Stimulated activated effector memory CD8-positive, alpha-beta T cell treated with anti-CD3 and anti-CD28 coated beads, Interleukin-12 subunit alpha, Interleukin-12 subunit beta, amount 100 ng/mL, for 72 hours (primary cell): Measurements from ENCODE around the gene COL21A1.

Source experiments
- ATAC-seq: fragments of 150-1000 bp; cut with Tn5 transposase; 2 replicates; pipeline ENCODE4 v1.10.0; 2021
- DNase-seq, 2 donors: peaks; one replicate each; pipeline ENCODE4 v3.0.0; 2021 to 2022; ENCODE audit warnings: low spot score in 2 of 2
- H3K27ac Mint-ChIP-seq: one replicate; pipeline ENCODE4 v1.8.0; 2022; ENCODE audit warnings: mild to moderate bottlenecking, mixed read lengths
- H3K36me3 Mint-ChIP-seq: one replicate; pipeline ENCODE4 v1.8.0; 2022; ENCODE audit warnings: mild to moderate bottlenecking, mixed read lengths
- H3K4me1 Mint-ChIP-seq: one replicate; pipeline ENCODE4 v1.8.0; 2022; ENCODE audit warnings: mixed read lengths
- H3K4me3 Mint-ChIP-seq: one replicate; pipeline ENCODE4 v1.8.0; 2022; ENCODE audit warnings: mild to moderate bottlenecking, mixed read lengths
- H3K9me3 Mint-ChIP-seq: one replicate; pipeline ENCODE4 v1.8.0; 2022; ENCODE audit warnings: mixed read lengths

The COL21A1 gene

GRCh38 chr6:56172144-56172543 lies 75.2 kb downstream of the COL21A1 start:
- no peak for ATAC-seq
- Mint-ChIP-seq H3K36me3 (no peaks in the 10 kb centered on the region), H3K27ac (no peak overlapping the region), H3K9me3 (peaks cover 45% of the 10 kb centered on the region), H3K4me3 (no peak overlapping the region), H3K4me1 (no peaks in the 10 kb centered on the region)
- DNase-seq, result no peak

- Mint-ChIP-seq H3K4me1 (no peaks in the 10 kb centered on the region), H3K9me3 (peaks cover 37% of the 10 kb centered on the region), H3K36me3 (no peaks in the 10 kb centered on the region), H3K27ac (no peak overlapping the region), H3K4me3 (no peak overlapping the region)
- ATAC-seq (no peak), DNase-seq (no peak)
These were observed 78.0 kb downstream of the COL21A1 start for GRCh38 chr6:56169366-56169765.

- H3K9me3 Mint-ChIP-seq, result peaks cover 29% of the 10 kb centered on the region
- H3K36me3 Mint-ChIP-seq, result no peaks in the 10 kb centered on the region
- H3K27ac Mint-ChIP-seq, result no peak overlapping the region
- ATAC-seq (no peak), DNase-seq (no peak)
- no peaks in the 10 kb centered on the region for H3K4me1 Mint-ChIP-seq
- no peak overlapping the region for H3K4me3 Mint-ChIP-seq
These were observed 78.8 kb downstream of the COL21A1 start for GRCh38 chr6:56168596-56168995.

GRCh38 chr6:56162081-56162480 lies 85.3 kb downstream of the COL21A1 start:
- H3K4me3 Mint-ChIP-seq, result no peak overlapping the region
- H3K27ac Mint-ChIP-seq, result no peak overlapping the region
- ATAC-seq, result no peak
- peaks cover 10% of the 10 kb centered on the region for H3K9me3 Mint-ChIP-seq
- H3K4me1 Mint-ChIP-seq, result no peaks in the 10 kb centered on the region
- H3K36me3 Mint-ChIP-seq, result no peaks in the 10 kb centered on the region
- no peak for DNase-seq

- no peak overlapping the region for H3K4me3 Mint-ChIP-seq
- no peaks in the 10 kb centered on the region for H3K4me1 Mint-ChIP-seq
- no peak for ATAC-seq
- no peak for DNase-seq
- no peak overlapping the region for H3K27ac Mint-ChIP-seq
- peaks cover 10% of the 10 kb centered on the region for H3K9me3 Mint-ChIP-seq
- no peaks in the 10 kb centered on the region for H3K36me3 Mint-ChIP-seq
These were observed 86.9 kb downstream of the COL21A1 start for GRCh38 chr6:56160489-56160888.

GRCh38 chr6:56158571-56158970 lies 88.8 kb downstream of the COL21A1 start:
- H3K9me3 Mint-ChIP-seq, result peaks cover 16% of the 10 kb centered on the region
- DNase-seq (no peak), ATAC-seq (no peak)
- H3K4me1 Mint-ChIP-seq, result no peaks in the 10 kb centered on the region
- no peaks in the 10 kb centered on the region for H3K36me3 Mint-ChIP-seq
- no peak overlapping the region for H3K27ac Mint-ChIP-seq
- H3K4me3 Mint-ChIP-seq, result no peak overlapping the region

- Mint-ChIP-seq H3K9me3 (peaks cover 15% of the 10 kb centered on the region), H3K27ac (no peak overlapping the region), H3K4me3 (no peak overlapping the region), H3K4me1 (no peaks in the 10 kb centered on the region), H3K36me3 (no peaks in the 10 kb centered on the region)
- DNase-seq (no peak), ATAC-seq (no peak)
These were observed 90.7 kb downstream of the COL21A1 start for GRCh38 chr6:56156643-56157042.

- Mint-ChIP-seq H3K27ac (no peak overlapping the region), H3K4me1 (no peaks in the 10 kb centered on the region), H3K4me3 (no peak overlapping the region), H3K9me3 (peaks cover 13% of the 10 kb centered on the region), H3K36me3 (no peaks in the 10 kb centered on the region)
- ATAC-seq (no peak), DNase-seq (no peak)
These were observed 91.7 kb downstream of the COL21A1 start for GRCh38 chr6:56155634-56156141.

- ATAC-seq (no peak), DNase-seq (no peak)
- H3K9me3 Mint-ChIP-seq, result peaks cover 19% of the 10 kb centered on the region
- no peaks in the 10 kb centered on the region for H3K36me3 Mint-ChIP-seq
- H3K27ac Mint-ChIP-seq, result no peak overlapping the region
- H3K4me3 Mint-ChIP-seq, result no peak overlapping the region
- no peaks in the 10 kb centered on the region for H3K4me1 Mint-ChIP-seq
These were observed 93.3 kb downstream of the COL21A1 start for GRCh38 chr6:56154076-56154475.

GRCh38 chr6:56152611-56153010 lies 94.8 kb downstream of the COL21A1 start:
- H3K4me3 Mint-ChIP-seq, result no peak overlapping the region
- DNase-seq (no peak), ATAC-seq (no peak)
- H3K9me3 Mint-ChIP-seq, result peaks cover 26% of the 10 kb centered on the region
- H3K27ac Mint-ChIP-seq, result no peak overlapping the region
- H3K36me3 Mint-ChIP-seq, result no peaks in the 10 kb centered on the region
- H3K4me1 Mint-ChIP-seq, result no peaks in the 10 kb centered on the region

GRCh38 chr6:56151609-56152224 lies 95.7 kb downstream of the COL21A1 start:
- DNase-seq (no peak), ATAC-seq (no peak)
- peaks cover 26% of the 10 kb centered on the region for H3K9me3 Mint-ChIP-seq
- H3K4me1 Mint-ChIP-seq, result no peaks in the 10 kb centered on the region
- no peak overlapping the region for H3K27ac Mint-ChIP-seq
- H3K4me3 Mint-ChIP-seq, result no peak overlapping the region
- no peaks in the 10 kb centered on the region for H3K36me3 Mint-ChIP-seq

GRCh38 chr6:56148488-56149186 lies 98.7 kb downstream of the COL21A1 start:
- Mint-ChIP-seq H3K9me3 (peaks cover 21% of the 10 kb centered on the region), H3K4me1 (no peaks in the 10 kb centered on the region), H3K27ac (no peak overlapping the region), H3K36me3 (no peaks in the 10 kb centered on the region), H3K4me3 (no peak overlapping the region)
- no peak for DNase-seq
- no peak for ATAC-seq

GRCh38 chr6:56147766-56148165 lies 99.6 kb downstream of the COL21A1 start:
- no peak overlapping the region for H3K27ac Mint-ChIP-seq
- ATAC-seq, result no peak
- DNase-seq, result no peak
- H3K4me3 Mint-ChIP-seq, result no peak overlapping the region
- peaks cover 20% of the 10 kb centered on the region for H3K9me3 Mint-ChIP-seq
- no peaks in the 10 kb centered on the region for H3K36me3 Mint-ChIP-seq
- no peaks in the 10 kb centered on the region for H3K4me1 Mint-ChIP-seq

GRCh38 chr6:56146086-56146485 lies 101.3 kb downstream of the COL21A1 start:
- Mint-ChIP-seq H3K9me3 (peaks cover 23% of the 10 kb centered on the region), H3K36me3 (no peaks in the 10 kb centered on the region), H3K4me1 (no peaks in the 10 kb centered on the region), H3K4me3 (no peak overlapping the region), H3K27ac (no peak overlapping the region)
- DNase-seq (no peak), ATAC-seq (no peak)

- Mint-ChIP-seq H3K4me1 (no peaks in the 10 kb centered on the region), H3K9me3 (peaks cover 23% of the 10 kb centered on the region), H3K36me3 (no peaks in the 10 kb centered on the region), H3K27ac (no peak overlapping the region), H3K4me3 (no peak overlapping the region)
- ATAC-seq (no peak), DNase-seq (no peak)
These were observed 101.8 kb downstream of the COL21A1 start for GRCh38 chr6:56145616-56146015.
